Diencephalon (tissue), 1 donor: ENCODE data around the gene FECH. TPM values are rescaled to one million over a fixed set of nuclear protein-coding genes. Genes with fewer than 3 reads are reported as not detected.

Experiments used
- total RNA-seq: library from RNA; depleted of rRNA; stranded (reverse); fragments of >200 nt; gene quantifications from one replicate; pipeline ENCODE4 v1.2.3, GENCODE V29; 2014

Gene FECH, protein sequence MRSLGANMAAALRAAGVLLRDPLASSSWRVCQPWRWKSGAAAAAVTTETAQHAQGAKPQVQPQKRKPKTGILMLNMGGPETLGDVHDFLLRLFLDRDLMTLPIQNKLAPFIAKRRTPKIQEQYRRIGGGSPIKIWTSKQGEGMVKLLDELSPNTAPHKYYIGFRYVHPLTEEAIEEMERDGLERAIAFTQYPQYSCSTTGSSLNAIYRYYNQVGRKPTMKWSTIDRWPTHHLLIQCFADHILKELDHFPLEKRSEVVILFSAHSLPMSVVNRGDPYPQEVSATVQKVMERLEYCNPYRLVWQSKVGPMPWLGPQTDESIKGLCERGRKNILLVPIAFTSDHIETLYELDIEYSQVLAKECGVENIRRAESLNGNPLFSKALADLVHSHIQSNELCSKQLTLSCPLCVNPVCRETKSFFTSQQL
- total RNA-seq: 37.1 TPM

DNA sequence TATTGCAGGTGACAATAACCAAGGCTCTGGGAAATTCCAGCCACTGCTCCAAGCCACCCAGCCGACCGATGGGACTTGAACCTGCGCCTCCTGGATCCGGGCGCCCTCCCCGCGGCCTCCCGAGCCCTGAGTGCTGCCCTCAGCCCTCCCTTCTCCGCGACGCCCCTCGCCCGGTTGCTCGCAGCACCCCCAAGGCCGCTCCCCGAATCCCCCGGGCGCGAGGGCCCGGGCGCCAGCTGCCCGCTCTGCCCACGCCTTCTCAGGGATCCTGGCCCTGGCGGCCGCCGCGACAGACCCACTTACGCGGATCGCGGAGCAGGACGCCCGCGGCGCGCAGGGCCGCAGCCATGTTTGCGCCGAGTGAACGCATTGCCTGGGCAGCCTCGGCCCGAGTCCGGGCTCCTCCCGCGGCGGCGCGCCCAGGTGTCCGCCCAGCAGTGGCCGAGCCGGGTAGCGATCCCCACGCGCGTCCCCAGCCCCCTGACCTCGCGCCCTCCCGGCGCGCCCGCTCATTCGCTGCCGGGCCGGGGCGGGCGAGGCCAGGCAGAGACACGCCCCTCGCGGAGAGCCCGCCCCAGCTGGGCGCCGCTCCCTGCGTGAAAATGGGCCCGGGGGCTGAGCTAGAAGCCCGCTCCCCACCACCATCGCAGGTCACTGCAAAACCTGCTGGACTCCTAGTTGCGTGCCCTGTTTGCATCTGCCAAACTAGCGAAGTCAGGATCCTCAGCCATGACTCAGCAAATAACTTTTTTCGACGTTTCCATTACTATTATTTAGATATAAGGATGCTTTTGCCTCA is at the start of gene FECH:
FECH (minus strand) TSS at position 452 of the 799 bp plus-strand sequence; CDS start at position 370, 82 bp downstream.

Other genes starting within 250 kb of the FECH start
- 53.5 TPM for gene ST8SIA3, start 234.1 kb downstream of the FECH start, total RNA-seq
- 7.4 TPM for gene ONECUT2, start 151.3 kb downstream of the FECH start, total RNA-seq
- gene NARS1, start 35.1 kb upstream of the FECH start, total RNA-seq: 124 TPM
- 3.0 TPM for gene ATP8B1, start 216.6 kb upstream of the FECH start, total RNA-seq